Neural crest cell (in vitro differentiated cells): Measurements from ENCODE around the gene TP73. TPM values are rescaled to one million over a fixed set of nuclear protein-coding genes. Genes with fewer than 3 reads are reported as not detected.
A peak's percentile ranks its signal among the peaks of the same experiment; 100 is the strongest.

Experiments used
- DNase-seq: peaks from one replicate; pipeline ENCODE4 v3.0.0; 2021; ENCODE audit warnings: low read depth, mixed read lengths, low spot score
- H3K27ac Mint-ChIP-seq: one replicate; pipeline ENCODE4 v1.8.0; 2021; ENCODE audit warnings: mild to moderate bottlenecking, mixed read lengths; ENCODE audit not compliant: unreplicated experiment
- H3K27me3 Mint-ChIP-seq: 2 replicates; pipeline ENCODE4 v1.8.0; 2021; ENCODE audit warnings: low read depth, mild to moderate bottlenecking, mixed read lengths
- H3K36me3 Mint-ChIP-seq: 2 replicates; pipeline ENCODE4 v1.8.0; 2021; ENCODE audit warnings: low read depth, mild to moderate bottlenecking, mixed read lengths
- H3K4me1 Mint-ChIP-seq: 2 replicates; pipeline ENCODE4 v1.8.0; 2021; ENCODE audit warnings: mixed read lengths
- H3K4me3 Mint-ChIP-seq: one replicate; pipeline ENCODE4 v1.8.0; 2021; ENCODE audit warnings: mild to moderate bottlenecking, mixed read lengths
- H3K9me3 Mint-ChIP-seq: 2 replicates; pipeline ENCODE4 v1.8.0; 2021; ENCODE audit warnings: mixed read lengths
- CTCF ChIP-seq: fragments of 200-600 bp; sonication (generic); conservative IDR thresholded peaks from 2 replicates; pipeline ENCODE4 v1.5.0; 2021; ENCODE audit warnings: antibody characterized with exemption, mild to moderate bottlenecking
- long read RNA-seq: library from polyadenylated mRNA; unstranded; transcript quantifications from one replicate; pipeline ENCODE4 v2.0.0, GENCODE V29; 2020
- total RNA-seq: library from RNA; stranded (reverse); gene quantifications from 2 replicates; pipeline ENCODE4 v1.2.1, GENCODE V29; 2021

TP73 gene
- 1.5 and 2.1 TPM in 2 replicates for total RNA-seq
- long read RNA-seq, result 0 reads

GRCh38 chr1:3651930-3652547 is at the start of gene TP73:
Gene TP73, plus strand, starts transcription at chr1:3652516. Its CDS starts 29,850 bp downstream, at chr1:3682366.
- H3K9me3 Mint-ChIP-seq, result no peaks in the 10 kb centered on the region
- peak; percentile 28 for DNase-seq
- H3K4me1 Mint-ChIP-seq, result peaks cover 24% of the 10 kb centered on the region
- no peaks in the 10 kb centered on the region for H3K36me3 Mint-ChIP-seq
- H3K27ac Mint-ChIP-seq, result no peak within 1 kb of the TSS
- peaks cover 71% of the 10 kb centered on the region for H3K27me3 Mint-ChIP-seq
- peak within 1 kb of the TSS; percentile 48 for H3K4me3 Mint-ChIP-seq
- no peak for TF ChIP-seq CTCF

- Mint-ChIP-seq H3K4me1 (peaks cover 9% of the 10 kb centered on the region), H3K36me3 (no peaks in the 10 kb centered on the region), H3K9me3 (no peaks in the 10 kb centered on the region), H3K27me3 (no peaks in the 10 kb centered on the region), H3K4me3 (no peak overlapping the region), H3K27ac (no peak overlapping the region)
- DNase-seq, result no peak
- TF ChIP-seq CTCF, result no peak
These were observed 49.2 kb upstream of the TP73 start for GRCh38 chr1:3603156-3603555.

GRCh38 chr1:3603571-3604467 is 48.5 kb upstream of the TP73 start:
- no peaks in the 10 kb centered on the region for H3K9me3 Mint-ChIP-seq
- H3K36me3 Mint-ChIP-seq, result no peaks in the 10 kb centered on the region
- no peaks in the 10 kb centered on the region for H3K27me3 Mint-ChIP-seq
- TF ChIP-seq CTCF, result no peak
- H3K27ac Mint-ChIP-seq, result no peak overlapping the region
- no peak overlapping the region for H3K4me3 Mint-ChIP-seq
- H3K4me1 Mint-ChIP-seq, result peaks cover 13% of the 10 kb centered on the region
- DNase-seq, result no peak

GRCh38 chr1:3604468-3604974 is 47.8 kb upstream of the TP73 start:
- no peak for TF ChIP-seq CTCF
- Mint-ChIP-seq H3K27ac (no peak overlapping the region), H3K9me3 (no peaks in the 10 kb centered on the region), H3K36me3 (no peaks in the 10 kb centered on the region), H3K27me3 (no peaks in the 10 kb centered on the region), H3K4me1 (peaks cover 15% of the 10 kb centered on the region), H3K4me3 (no peak overlapping the region)
- no peak for DNase-seq

GRCh38 chr1:3604997-3605823 is 47.1 kb upstream of the TP73 start:
- H3K36me3 Mint-ChIP-seq, result no peaks in the 10 kb centered on the region
- DNase-seq, result no peak
- no peaks in the 10 kb centered on the region for H3K9me3 Mint-ChIP-seq
- no peaks in the 10 kb centered on the region for H3K27me3 Mint-ChIP-seq
- peaks cover 21% of the 10 kb centered on the region for H3K4me1 Mint-ChIP-seq
- H3K4me3 Mint-ChIP-seq, result no peak overlapping the region
- H3K27ac Mint-ChIP-seq, result no peak overlapping the region
- TF ChIP-seq CTCF, result no peak
